ENCODE data around the gene CCBE1.
"Not testable (repeated sequence)": the region's sequence is repeated elsewhere in the genome, so short reads cannot be mapped to it uniquely, and the experiment has no call there.

CCBE1 gene

DNA sequence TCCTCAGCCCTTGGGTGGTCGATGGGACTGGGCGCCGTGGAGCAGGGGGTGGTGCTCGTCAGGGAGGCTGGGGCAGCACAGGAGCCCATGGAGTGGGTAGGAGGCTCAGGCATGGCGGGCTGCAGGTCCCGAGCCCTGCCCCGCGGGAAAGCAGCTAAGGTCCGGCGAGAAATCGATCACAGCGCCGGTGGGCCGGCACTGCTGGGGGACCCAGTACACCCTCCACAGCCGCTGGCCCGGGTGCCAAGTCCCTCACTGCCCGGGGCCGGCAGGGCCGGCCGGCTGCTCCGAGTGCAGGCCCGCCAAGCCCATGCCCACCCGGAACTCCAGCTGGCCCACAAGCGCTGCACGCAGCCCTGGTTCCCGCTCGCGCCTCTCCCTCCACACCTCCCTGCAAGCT lies 16.9 kb upstream of the CCBE1 start:
- DNase-seq: not testable (repeated sequence)

GRCh38 chr18:59712311-59712710 lies 15.1 kb upstream of the CCBE1 start:
- DNase-seq: no peak

DNA sequence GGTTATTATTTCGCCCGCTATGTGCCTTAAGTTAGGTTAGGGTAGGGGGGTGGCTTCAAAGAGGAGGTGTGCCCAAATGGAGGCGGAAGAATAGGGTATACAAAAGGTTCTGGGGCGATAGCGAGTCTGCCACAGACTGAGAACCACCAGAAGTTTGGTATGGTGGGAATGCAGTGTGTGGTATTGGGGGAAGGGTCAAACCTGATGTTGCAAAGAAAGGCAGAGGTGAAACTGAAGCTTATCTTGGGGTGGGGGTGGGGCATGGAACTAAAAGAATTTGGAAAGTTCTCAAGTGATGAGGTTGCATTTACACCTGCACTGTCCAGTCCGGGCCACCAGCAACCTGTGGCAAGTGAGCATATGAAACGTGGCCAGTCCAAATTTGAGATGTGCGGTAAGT lies 11.8 kb upstream of the CCBE1 start:
- no peak for DNase-seq

DNA sequence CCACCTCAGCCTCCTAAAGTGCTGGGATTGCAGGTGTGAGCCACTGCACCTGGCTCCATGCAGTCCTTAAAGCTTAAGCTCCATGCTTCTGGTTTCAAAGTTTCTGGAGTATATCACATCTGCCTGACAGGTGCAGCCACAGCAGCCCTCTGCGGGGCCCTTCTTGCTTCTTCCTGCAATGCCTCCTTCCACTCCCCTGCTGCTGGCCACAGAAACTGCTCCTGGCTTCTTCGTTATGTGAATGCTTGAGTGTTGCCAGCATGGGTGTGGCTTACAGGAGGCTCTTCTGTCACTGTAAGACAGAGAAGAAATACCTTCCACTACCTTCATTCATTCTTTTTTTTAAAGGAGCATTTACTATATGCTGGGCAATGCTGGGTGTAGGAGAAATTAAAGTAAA lies 10.1 kb upstream of the CCBE1 start:
- no peak for DNase-seq

DNA sequence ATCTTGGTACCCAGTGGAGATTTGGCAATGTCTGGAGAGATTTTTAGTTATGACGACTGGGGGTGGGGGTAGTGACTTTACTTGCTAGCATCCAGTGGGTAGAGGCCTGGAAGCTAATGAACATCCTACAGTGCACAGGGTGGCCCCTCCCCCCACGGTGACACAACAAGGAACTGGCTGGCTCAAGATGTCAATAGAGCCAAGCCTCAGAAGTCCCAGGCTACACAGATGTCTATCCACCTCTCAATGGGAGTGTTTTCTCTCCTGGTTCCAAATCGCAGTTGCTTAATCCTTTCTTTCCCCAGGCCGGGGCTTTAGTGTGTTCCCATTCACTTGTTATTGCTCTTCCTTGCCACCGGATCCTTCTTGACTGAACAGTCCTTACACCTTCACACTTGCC lies 9.3 kb upstream of the CCBE1 start:
- no peak for DNase-seq

DNA sequence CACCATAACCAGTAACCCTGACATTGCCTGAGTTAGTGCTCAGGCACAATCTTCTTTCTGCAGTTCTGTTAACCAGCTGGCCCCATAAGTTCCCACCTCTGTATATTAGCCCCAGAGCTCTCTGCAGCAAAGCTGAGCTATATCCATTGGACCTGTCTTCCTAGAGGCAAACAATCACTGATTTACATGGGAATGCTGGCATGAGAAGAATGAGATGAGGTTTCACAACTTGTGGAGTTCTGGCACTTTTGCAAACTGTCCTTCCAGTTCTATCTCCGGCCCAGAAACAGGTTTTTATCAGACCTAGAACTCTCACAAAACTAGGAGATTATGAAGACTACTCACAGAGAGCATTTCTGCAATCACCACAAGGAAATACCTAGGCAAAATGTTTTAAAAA lies 7.9 kb upstream of the CCBE1 start:
- DNase-seq: no peak

GRCh38 chr18:59704146-59704545 lies 6.9 kb upstream of the CCBE1 start:
- no peak for DNase-seq

- DNase-seq: no peak
Measured at GRCh38 chr18:59701272-59701671, 4.0 kb upstream of the CCBE1 start.

GRCh38 chr18:59700535-59700967 lies 3.3 kb upstream of the CCBE1 start:
- no peak for DNase-seq

GRCh38 chr18:59699750-59700534 lies 2.7 kb upstream of the CCBE1 start:
- no peak for DNase-seq

GRCh38 chr18:59699061-59699460 lies 1.8 kb upstream of the CCBE1 start:
- DNase-seq: no peak

DNA sequence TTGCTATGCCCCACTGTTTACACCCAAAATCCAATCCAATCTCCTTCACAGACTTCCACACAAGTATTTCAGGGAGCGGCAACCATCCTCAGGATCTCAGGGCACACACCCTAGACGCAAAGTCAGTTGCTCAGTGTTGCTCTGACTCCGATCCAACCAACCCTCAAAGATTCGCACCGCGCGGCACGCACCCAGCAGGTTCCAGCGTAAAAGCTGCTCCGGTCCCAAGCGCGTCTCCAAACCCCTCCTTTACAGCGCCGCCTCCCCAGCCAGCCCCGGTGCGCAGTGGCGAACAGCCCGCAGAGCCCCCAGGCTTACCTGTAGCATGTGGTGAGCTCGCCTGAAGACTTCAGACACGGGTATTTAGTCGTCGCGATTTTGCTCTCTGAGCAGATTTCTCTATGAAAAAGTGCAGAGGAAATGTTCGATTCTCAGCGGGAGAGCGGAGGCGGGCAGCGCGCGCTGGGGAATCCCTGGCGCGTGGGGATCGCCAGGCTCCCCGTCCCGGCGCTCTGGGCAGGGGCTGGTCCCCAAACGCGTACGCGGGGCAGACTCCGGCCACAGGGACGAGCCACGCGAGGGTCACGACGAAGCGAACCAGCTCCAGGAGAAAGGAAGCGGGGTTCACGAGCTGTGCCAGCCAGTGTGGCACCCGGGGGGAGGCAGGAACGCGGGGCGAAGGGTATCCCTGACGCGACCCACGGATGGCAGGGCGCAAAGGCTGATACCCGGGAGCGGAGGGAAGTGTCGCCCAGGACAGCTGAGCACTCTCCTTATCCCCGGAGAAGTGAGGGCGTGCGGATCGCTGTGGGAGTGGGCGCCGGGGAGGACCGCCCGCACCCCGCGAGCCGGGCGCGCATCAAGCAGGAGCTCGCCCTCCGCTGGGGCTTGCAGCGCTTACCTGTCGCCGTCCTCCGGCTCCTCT lies 650 bp downstream of the CCBE1 start:
- no peak for DNase-seq

DNA sequence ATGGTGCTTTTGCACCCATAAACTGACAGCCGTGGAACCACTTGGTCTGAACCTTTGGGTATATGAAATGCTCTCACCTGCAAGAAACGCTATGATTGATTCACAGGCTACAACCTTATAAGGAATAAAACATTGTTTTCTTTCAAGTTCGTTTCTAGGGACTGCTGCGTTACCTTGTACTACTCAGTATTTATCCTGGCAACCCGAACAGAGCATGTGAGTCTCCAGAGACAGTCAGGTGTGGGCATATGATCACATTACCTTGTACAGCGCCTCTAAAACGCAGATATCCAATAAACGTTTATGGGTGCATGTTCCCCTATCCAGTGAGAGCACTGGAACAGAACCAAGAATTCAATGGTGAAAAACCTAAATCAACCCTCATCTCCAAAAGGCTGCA lies 1.7 kb downstream of the CCBE1 start:
- DNase-seq: no peak

DNA sequence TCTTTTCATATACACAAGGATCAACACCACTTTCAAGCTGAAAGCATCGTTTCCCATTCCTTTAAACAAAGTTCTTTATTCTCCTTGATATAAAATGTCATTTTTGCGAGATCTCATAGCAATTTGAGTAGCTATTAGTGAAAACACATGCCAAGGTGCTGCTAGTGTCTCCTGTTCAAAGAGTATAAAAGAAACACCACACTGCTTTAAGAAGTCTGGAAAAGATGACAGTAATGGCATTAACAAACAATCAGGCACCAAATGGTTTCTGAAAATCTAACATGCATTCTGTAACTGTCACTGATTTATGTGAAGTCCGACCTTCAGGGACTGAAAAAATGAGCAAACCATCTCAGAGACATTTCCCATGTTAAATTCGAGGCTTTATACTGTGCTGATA lies 2.4 kb downstream of the CCBE1 start:
- no peak for DNase-seq

- no peak for DNase-seq
Measured at GRCh38 chr18:59691996-59692395, 5.2 kb downstream of the CCBE1 start.

- DNase-seq: no peak
Measured at GRCh38 chr18:59690996-59691395, 6.2 kb downstream of the CCBE1 start.

DNA sequence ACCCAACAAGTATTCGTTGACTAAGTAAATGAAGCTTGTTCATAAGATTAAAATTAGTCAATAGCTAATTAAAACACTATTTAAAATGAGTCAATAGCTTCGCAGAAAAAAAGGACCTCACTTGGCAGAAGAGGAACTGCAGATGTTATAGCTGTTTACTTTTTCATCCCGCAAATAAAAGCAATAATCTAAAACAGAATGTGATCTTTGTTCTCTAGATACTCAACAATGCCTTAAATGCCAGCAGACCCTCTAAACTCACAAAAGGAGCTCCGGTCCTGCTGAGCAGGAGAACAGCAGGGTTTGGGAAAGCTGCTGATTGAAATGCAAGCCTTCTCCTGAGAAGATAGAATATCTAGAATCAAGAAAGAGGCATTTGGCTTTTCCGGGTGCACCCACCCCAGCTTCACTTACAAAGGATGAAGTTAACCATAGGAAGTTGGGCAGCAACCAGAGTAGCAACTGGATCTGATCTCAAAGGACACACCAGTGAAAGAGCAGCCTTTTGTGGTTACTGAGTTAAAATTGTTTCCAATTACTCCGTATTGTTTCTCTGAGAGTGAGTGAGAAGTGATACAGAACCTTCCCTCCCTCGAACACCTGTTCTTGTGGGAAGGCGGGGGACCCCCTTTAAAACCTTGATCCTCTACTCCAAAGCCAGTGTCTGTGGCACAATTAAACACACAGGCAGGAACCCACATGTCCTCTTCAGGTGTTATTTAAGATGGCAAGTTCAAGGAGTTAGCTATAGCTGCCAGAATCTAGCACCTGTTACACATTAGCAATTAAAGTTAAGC lies 6.8 kb downstream of the CCBE1 start:
- no peak for DNase-seq

GRCh38 chr18:59689756-59690155 lies 7.5 kb downstream of the CCBE1 start:
- no peak for DNase-seq

DNA sequence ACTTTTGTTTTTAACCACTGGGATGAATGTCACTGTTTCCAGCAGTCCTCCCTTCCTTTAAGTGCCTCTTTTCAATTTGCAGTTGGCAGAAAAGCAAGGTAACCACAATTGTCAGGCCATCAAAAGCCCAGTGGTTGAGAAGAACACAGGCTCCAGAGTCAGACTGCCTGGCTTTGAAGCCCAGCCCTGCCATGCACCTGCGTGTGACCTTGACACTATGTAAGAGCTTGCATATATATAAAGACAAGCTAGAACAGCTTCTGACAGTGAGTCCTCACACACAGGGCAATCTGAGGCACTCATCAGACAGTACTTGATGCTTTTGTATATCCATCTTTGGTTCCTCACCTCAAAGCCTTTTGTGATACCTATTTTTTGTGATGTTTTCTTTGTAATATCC lies 11.0 kb downstream of the CCBE1 start:
- DNase-seq: no peak

- DNase-seq: no peak
Measured at GRCh38 chr18:59685501-59685900, 11.7 kb downstream of the CCBE1 start.

DNA sequence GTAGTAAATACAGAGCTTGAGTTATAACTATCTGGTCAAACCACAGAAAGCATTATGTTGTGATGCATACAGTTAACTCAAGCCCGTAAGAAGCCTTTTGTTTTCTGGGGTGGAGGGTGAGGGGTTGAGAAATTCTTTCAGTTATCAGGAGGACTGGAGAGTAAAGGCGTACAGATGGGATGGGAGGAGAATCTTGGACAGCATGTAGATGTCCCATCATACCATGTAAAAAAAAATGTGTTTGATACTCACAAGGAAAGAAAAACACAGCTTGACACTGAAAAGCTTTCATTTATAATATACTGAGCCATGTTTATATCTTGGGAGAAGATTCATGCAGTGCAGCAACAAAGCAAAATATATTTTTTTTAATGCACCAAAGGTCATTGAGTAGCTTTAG lies 12.4 kb downstream of the CCBE1 start:
- DNase-seq: no peak

DNA sequence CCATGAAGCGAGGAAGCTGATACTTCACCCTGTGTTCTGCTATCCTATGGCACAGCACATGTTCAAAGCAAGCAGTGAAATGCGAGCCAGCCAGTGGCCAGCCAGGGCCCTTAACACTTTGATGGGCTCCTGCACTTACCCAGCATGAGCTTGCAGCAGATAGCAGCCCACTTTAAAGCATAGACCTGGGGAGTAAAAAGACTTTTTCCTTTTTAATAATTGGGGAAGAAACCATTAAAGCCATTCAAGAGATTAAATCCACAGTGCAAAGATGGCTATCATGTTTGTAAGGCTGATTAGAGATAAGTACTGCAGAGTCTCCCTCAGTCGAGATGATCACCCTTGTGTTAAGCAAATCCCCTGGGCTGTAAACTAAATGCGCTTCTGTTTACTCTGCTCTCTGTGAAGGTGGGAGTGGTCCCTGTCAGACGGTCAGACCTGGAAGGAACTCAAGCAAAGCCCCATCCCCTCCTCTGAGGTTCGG lies 15.7 kb downstream of the CCBE1 start:
- no peak for DNase-seq

- DNase-seq: no peak
Measured at GRCh38 chr18:59681051-59681450, 16.2 kb downstream of the CCBE1 start.

Measured in stimulated activated naive CD4-positive, alpha-beta T cell (primary cell).